A549 (cell line): Measurements from ENCODE around the gene UNC5CL.

Source experiments
- ESRRA ChIP-seq: fragments of 150-350 bp; IDR thresholded peaks from 2 replicates; pipeline ENCODE4 v1.6.1; 2014; ENCODE audit warnings: mild to moderate bottlenecking, low read length, borderline replicate concordance
- FOSL2 ChIP-seq, 2 experiments: fragments of 450-650 bp in 1 of 2; fragments of >200 bp in 1 of 2; sonication (Bioruptor Twin) in 1 of 2; formaldehyde crosslinking; IDR thresholded peaks; 2 replicates each; pipeline versions ENCODE4 v1.5.0 to v1.6.1; 2016 to 2020; ENCODE audit warnings: mild to moderate bottlenecking in 1 of 2, moderate library complexity in 1 of 2
- MAZ ChIP-seq: fragments of 150-350 bp; IDR thresholded peaks from 2 replicates; pipeline ENCODE4 v1.6.1; 2014; ENCODE audit warnings: antibody characterized with exemption, low read depth, low read length, borderline replicate concordance
- TP53 ChIP-seq: fragments of 250-450 bp; sonication (Bioruptor Pico); IDR thresholded peaks from 2 replicates; pipeline ENCODE4 v1.5.0; 2021; ENCODE audit warnings: mild to moderate bottlenecking, moderate library complexity

DNA sequence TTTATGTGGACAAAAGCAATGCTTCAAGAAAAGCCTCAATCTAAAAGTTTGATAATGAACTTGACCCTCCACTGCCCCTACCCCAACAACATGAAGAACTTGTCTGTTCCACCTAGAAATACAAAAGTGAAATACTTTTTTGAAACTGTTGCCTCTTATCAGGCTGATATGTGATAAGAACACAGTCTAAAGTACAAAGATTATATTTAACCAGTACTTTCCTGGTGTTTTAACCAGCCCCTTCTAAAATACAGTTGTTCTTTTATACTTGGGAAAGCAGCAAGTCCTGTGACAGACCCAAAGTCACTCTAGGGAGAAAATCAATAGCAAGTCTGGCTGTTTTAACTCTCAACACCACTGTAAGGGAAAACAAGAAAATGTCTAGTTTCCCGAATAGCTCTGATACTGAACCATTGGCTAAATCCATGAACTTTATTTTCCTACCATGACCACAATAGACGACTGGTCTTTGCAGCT, 26.6 kb upstream of the UNC5CL start:
- TF ChIP-seq TP53 (CRISPR knock-in tag), result no peak
- TF ChIP-seq FOSL2 (IDR thresholded peaks at IDR 0.05), result no peak
- TF ChIP-seq FOSL2 (CRISPR knock-in tag; IDR thresholded peaks at IDR 0.05), result no peak
- TF ChIP-seq ESRRA, result no peak
- no peak for TF ChIP-seq MAZ
